GM18867 (cell line): ENCODE results near the gene OR4D10.

ENCODE experiments used
- ATAC-seq: cut with Tn5 transposase; IDR thresholded peaks from one replicate; pipeline ENCODE4 v1.9.1; 2021; ENCODE audit warnings: mild to moderate bottlenecking, moderate library complexity; ENCODE audit not compliant: unreplicated experiment

The OR4D10 gene

GRCh38 chr11:59523541-59523940 is 50.4 kb downstream of the OR4D10 start:
- no peak for ATAC-seq

GRCh38 chr11:59528711-59529110 is 55.6 kb downstream of the OR4D10 start:
- no peak for ATAC-seq
